OCI-M2 (cell line): Measurements from ENCODE around the gene LPCAT1.
"Not testable (repeated sequence)": the region's sequence is repeated elsewhere in the genome, so short reads cannot be mapped to it uniquely, and the experiment has no call there.

Experiments used
- DNase-seq: peaks from one replicate; lab custom pipeline; 2025; ENCODE audit not compliant: unreplicated experiment; lab: John Stamatoyannopoulos, UW

Gene LPCAT1

GRCh38 chr5:1480806-1481205 is 43.0 kb downstream of the LPCAT1 start:
- DNase-seq, result no peak

GRCh38 chr5:1480217-1480616 is 43.5 kb downstream of the LPCAT1 start:
- DNase-seq, result no peak

- no peak for DNase-seq
Observed at GRCh38 chr5:1479581-1480188, 44.1 kb downstream of the LPCAT1 start.

- no peak for DNase-seq
Observed at GRCh38 chr5:1479066-1479465, 44.7 kb downstream of the LPCAT1 start.

GRCh38 chr5:1478271-1479035 is 45.3 kb downstream of the LPCAT1 start:
- no peak for DNase-seq

- no peak for DNase-seq
Observed at GRCh38 chr5:1477341-1477740, 46.4 kb downstream of the LPCAT1 start.

GRCh38 chr5:1476967-1477310 is 46.8 kb downstream of the LPCAT1 start:
- DNase-seq, result no peak

GRCh38 chr5:1476181-1476966 is 47.4 kb downstream of the LPCAT1 start:
- DNase-seq, result no peak

- not testable (repeated sequence) for DNase-seq
Observed at GRCh38 chr5:1475544-1475900, 48.2 kb downstream of the LPCAT1 start.

- no peak for DNase-seq
Observed at GRCh38 chr5:1474866-1475543, 48.8 kb downstream of the LPCAT1 start.

- DNase-seq, result no peak
Observed at GRCh38 chr5:1474183-1474839, 49.4 kb downstream of the LPCAT1 start.

GRCh38 chr5:1473746-1474145 is 50.0 kb downstream of the LPCAT1 start:
- no peak for DNase-seq

GRCh38 chr5:1472964-1473628 is 50.7 kb downstream of the LPCAT1 start:
- no peak for DNase-seq

- no peak for DNase-seq
Observed at GRCh38 chr5:1471997-1472963, 51.5 kb downstream of the LPCAT1 start.

- no peak for DNase-seq
Observed at GRCh38 chr5:1471240-1471853, 52.4 kb downstream of the LPCAT1 start.

GRCh38 chr5:1470762-1471211 is 53.0 kb downstream of the LPCAT1 start:
- DNase-seq, result no peak

GRCh38 chr5:1468629-1469527 is 54.9 kb downstream of the LPCAT1 start:
- DNase-seq, result no peak

GRCh38 chr5:1468247-1468612 is 55.5 kb downstream of the LPCAT1 start:
- DNase-seq, result no peak
